Activated B cell treated with CpG ODN at 0.5 μM for 24 hours (primary cell): ENCODE results near the gene PNMA3. TPM values are rescaled to one million over a fixed set of nuclear protein-coding genes. Genes with fewer than 3 reads are reported as not detected.

ENCODE experiments used
- ATAC-seq: fragments of 200-7000 bp; cut with Tn5 transposase; one replicate; pipeline ENCODE4 v1.10.0; 2021; ENCODE audit warnings: low read depth, mild to moderate bottlenecking, moderate library complexity
- CTCF ChIA-PET: fragments of 350-600 bp; sonication (Branson Sonifier 250); formaldehyde crosslinking; loops from one replicate; lab custom pipeline; 2021; ENCODE audit warnings: antibody characterized with exemption; lab: Charles Lee
- POLR2A ChIA-PET: fragments of 350-600 bp; sonication (Branson Sonifier 250); formaldehyde crosslinking; loops from one replicate; lab custom pipeline; 2021; ENCODE audit warnings: antibody characterized with exemption; lab: Charles Lee
- DNase-seq: peaks from one replicate; pipeline ENCODE4 v3.0.0; 2022
- H3K27ac Mint-ChIP-seq: one replicate; pipeline ENCODE4 v1.8.0; 2020; ENCODE audit warnings: mixed read lengths
- H3K27me3 Mint-ChIP-seq: one replicate; pipeline ENCODE4 v1.8.0; 2021; ENCODE audit warnings: mixed read lengths
- H3K36me3 Mint-ChIP-seq: one replicate; pipeline ENCODE4 v1.8.0; 2021; ENCODE audit warnings: low read depth, mixed read lengths
- H3K4me1 Mint-ChIP-seq: one replicate; pipeline ENCODE4 v1.8.0; 2021; ENCODE audit warnings: mixed read lengths
- H3K4me3 Mint-ChIP-seq: one replicate; pipeline ENCODE4 v1.8.0; 2020; ENCODE audit warnings: mild to moderate bottlenecking, mixed read lengths
- H3K9me3 Mint-ChIP-seq: one replicate; pipeline ENCODE4 v1.8.0; 2020; ENCODE audit warnings: mixed read lengths
- CTCF ChIP-seq: fragments of 200-600 bp; IDR thresholded peaks from one replicate; pipeline ENCODE4 v1.8.0; 2022; ENCODE audit warnings: antibody characterized with exemption, mild to moderate bottlenecking
- intact Hi-C: fragments of 100-400 bp; cut with micrococcal nuclease; formaldehyde crosslinking; loops from one replicate; pipeline ENCODE4 v1.15.1; 2024
- total RNA-seq: library from RNA; stranded (reverse); gene quantifications from 2 replicates; pipeline ENCODE4 v1.2.3, GENCODE V29; 2022

PNMA3 gene
- total RNA-seq, 1 donor from 2014 or later = 1.9 TPM

DNA sequence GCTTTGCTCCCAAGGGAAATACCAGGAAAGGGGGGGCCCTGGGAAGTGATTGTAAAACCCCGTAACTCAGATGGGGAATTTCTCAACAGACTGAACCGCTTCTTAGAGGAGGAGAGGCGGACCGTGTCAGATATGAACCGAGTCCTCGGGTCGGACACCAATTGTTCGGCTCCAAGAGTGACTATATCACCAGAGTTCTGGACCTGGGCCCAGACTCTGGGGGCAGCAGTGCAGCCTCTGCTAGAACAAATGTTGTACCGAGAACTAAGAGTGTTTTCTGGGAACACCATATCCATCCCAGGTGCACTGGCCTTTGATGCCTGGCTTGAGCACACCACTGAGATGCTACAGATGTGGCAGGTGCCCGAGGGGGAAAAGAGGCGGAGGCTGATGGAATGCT is 1.0 kb downstream of the PNMA3 start:
- no peak for ATAC-seq
- POLR2A ChIA-PET = no interaction called here

DNA sequence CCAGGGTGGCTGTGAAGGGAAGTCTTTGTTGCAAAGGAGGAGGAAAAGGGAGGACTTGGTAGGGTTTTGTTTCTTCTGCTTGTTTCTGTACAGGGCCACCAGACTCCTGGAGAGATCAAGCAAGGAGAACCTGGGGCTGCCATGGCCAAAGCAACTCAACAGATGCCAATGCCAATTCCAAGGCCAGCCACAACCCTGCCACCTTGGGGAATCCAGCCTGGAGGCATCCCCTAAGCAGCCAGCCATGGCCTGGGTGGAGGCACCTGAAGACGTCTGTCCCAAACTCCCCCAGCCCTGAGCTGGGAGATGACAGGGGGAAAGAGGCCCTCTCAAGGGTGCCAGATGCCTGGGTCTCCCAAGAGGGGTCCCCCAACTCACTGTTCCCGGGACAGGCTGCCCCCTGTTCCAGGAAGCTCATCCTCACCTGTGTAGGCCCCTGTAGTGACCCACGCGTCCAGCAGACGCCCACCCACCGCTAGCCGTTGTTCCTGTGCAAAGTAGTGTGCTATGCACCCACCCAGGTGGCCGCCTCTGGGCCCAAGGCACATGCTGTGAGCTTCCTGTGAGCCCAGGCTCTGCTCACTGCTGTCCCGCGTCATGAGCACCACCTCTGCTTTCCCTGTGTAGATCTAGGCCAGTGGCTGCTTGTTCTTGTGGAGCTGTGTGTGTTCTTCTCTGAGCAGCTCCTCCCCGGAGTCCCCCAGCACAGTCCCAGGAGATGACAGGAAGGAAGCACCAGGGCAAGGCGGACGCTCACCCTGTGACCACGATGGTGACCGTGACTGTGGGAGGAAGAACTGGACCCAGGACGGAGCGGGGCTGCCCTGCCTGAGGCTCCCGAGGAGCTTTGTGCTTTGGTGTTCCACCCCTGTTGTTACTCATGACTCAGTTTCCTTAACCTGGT is 3.2 kb downstream of the PNMA3 start:
- TF ChIP-seq CTCF = no peak
- Mint-ChIP-seq H3K4me1 (peaks cover 4% of the 10 kb centered on the region), H3K4me3 (no peak overlapping the region), H3K27ac (no peak overlapping the region), H3K27me3 (peaks cover 6% of the 10 kb centered on the region), H3K36me3 (no peaks in the 10 kb centered on the region), H3K9me3 (no peaks in the 10 kb centered on the region)
- DNase-seq (no peak), ATAC-seq (no peak)
- POLR2A ChIA-PET = no interaction called here
- intact Hi-C loops = loop anchor here (5.0 kb wide), 1 partner anchor 258 kb away; no protein-coding TSS in a partner anchor
- CTCF ChIA-PET = no interaction called here

More for the DNA sequence above, 1.0 kb downstream of the PNMA3 start:
- H3K36me3 Mint-ChIP-seq = no peaks in the 10 kb centered on the region
- DNase-seq = no peak
- no peak overlapping the region for H3K4me3 Mint-ChIP-seq
- CTCF ChIA-PET = interaction anchor here (0.5 kb wide), 1 partner anchor 595 kb away, joined by 3 read pairs; no protein-coding TSS in a partner anchor
- intact Hi-C loops = no loop called here
- TF ChIP-seq CTCF = no peak
- H3K27ac Mint-ChIP-seq = no peak overlapping the region
- no peaks in the 10 kb centered on the region for H3K9me3 Mint-ChIP-seq
- H3K4me1 Mint-ChIP-seq = peaks cover 4% of the 10 kb centered on the region
- H3K27me3 Mint-ChIP-seq = peaks cover 6% of the 10 kb centered on the region

DNA sequence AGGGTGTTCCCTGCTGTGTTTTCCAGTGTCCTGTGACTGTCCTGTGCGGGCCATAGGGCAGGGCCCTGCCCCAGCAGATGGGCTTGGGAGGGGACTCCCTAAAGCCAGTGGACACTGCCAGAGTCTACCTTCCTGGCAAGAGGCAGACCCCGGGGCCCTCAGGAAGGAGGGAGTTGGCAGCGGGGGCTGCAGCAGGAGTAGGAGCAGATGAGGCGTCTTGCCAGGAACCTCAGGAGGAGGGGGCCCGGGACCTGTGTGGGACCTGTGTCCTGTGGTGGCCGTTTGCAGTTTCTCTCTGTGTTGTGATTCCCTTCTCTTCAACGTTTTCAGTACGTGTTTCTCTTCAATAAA is 3.8 kb downstream of the PNMA3 start:
- CTCF ChIA-PET = no interaction called here
- POLR2A ChIA-PET = no interaction called here
- no peak for TF ChIP-seq CTCF
- Mint-ChIP-seq H3K9me3 (no peaks in the 10 kb centered on the region), H3K27ac (no peak overlapping the region), H3K4me1 (peaks cover 4% of the 10 kb centered on the region), H3K36me3 (no peaks in the 10 kb centered on the region), H3K4me3 (no peak overlapping the region), H3K27me3 (peaks cover 6% of the 10 kb centered on the region)
- ATAC-seq = no peak
- no peak for DNase-seq
- intact Hi-C loops = loop anchor here (5.0 kb wide), 1 partner anchor 257 kb away; no protein-coding TSS in a partner anchor

GRCh38 chrX:153061732-153062131 is 5.5 kb downstream of the PNMA3 start:
- Mint-ChIP-seq H3K27ac (no peak overlapping the region), H3K9me3 (no peaks in the 10 kb centered on the region), H3K4me1 (peaks cover 4% of the 10 kb centered on the region), H3K4me3 (no peak overlapping the region), H3K27me3 (peaks cover 6% of the 10 kb centered on the region), H3K36me3 (no peaks in the 10 kb centered on the region)
- intact Hi-C loops = loop anchor here (5.0 kb wide), 1 partner anchor 256 kb away; no protein-coding TSS in a partner anchor
- POLR2A ChIA-PET = no interaction called here
- no peak for DNase-seq
- CTCF ChIA-PET = no interaction called here
- no peak for ATAC-seq
- no peak for TF ChIP-seq CTCF

DNA sequence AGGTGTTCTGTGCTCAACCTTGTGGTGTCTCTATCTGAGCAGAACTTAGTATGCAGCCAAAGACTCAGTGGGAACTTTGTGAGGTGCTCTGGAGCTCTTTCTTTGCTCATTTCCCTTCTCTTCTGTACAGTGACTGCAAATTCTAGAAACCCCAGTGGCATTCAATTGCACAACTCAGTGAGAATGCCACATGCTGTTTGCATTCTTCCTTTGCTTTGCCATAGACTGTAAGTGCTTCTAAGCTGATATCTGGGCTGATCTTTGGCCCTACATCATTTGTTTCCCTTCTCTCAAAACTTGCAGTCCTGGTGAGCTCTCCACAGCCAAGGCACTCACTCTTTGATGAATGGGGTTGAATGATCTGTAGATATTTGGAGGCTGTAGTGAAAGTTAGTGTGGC is 7.0 kb downstream of the PNMA3 start:
- Mint-ChIP-seq H3K27me3 (no peaks in the 10 kb centered on the region), H3K4me1 (no peaks in the 10 kb centered on the region), H3K27ac (no peak overlapping the region), H3K4me3 (no peak overlapping the region), H3K9me3 (no peaks in the 10 kb centered on the region), H3K36me3 (no peaks in the 10 kb centered on the region)
- ChIA-PET CTCF (no interaction called here), POLR2A (no interaction called here)
- DNase-seq = no peak
- no peak for TF ChIP-seq CTCF
- intact Hi-C loops = loop anchor here (5.0 kb wide), 1 partner anchor 254 kb away; no protein-coding TSS in a partner anchor
- no peak for ATAC-seq
